Left ventricle myocardium inferior (tissue), 1 donor: ENCODE results near the gene RUBCNL. TPM values are rescaled to one million over a fixed set of nuclear protein-coding genes. Genes with fewer than 3 reads are reported as not detected.
A peak's percentile ranks its signal among the peaks of the same experiment; 100 is the strongest.

Experiments used
- DNase-seq: peaks from one replicate; pipeline ENCODE4 v3.0.0-alpha.2; 2020
- H3K27ac ChIP-seq: fragments of 200-600 bp; replicated peaks from 2 replicates; pipeline ENCODE4 v1.8.0; 2021
- H3K27me3 ChIP-seq: fragments of 200-600 bp; 2 replicates; pipeline ENCODE4 v1.8.0; 2021; ENCODE audit warnings: low read depth
- H3K36me3 ChIP-seq: fragments of 200-600 bp; 2 replicates; pipeline ENCODE4 v1.8.0; 2021
- H3K4me1 ChIP-seq: fragments of 200-600 bp; 2 replicates; pipeline ENCODE4 v1.8.0; 2021
- H3K4me3 ChIP-seq: fragments of 200-600 bp; 2 replicates; pipeline ENCODE4 v1.8.0; 2021; ENCODE audit warnings: mild to moderate bottlenecking, moderate library complexity
- H3K9me3 ChIP-seq: fragments of 200-600 bp; replicated peaks from 2 replicates; pipeline ENCODE4 v1.8.0; 2021
- intact Hi-C: fragments of 100-400 bp; cut with micrococcal nuclease; formaldehyde crosslinking; loops from one replicate; pipeline ENCODE4 v1.11.0; 2022
- total RNA-seq: library from RNA; stranded (reverse); fragmentation: NEBNext Ultra II Directional; extraction: Animal tissue kit (Norgen Biotek cat#: 25700); gene quantifications from one replicate; pipeline ENCODE4 v1.2.1, GENCODE V29; 2021
- TF ChIP-seq, protein P1 (sequence below): fragments of 200-600 bp; IDR thresholded peaks from 2 replicates; pipeline ENCODE4 v1.8.0; 2021; ENCODE audit warnings: antibody characterized with exemption, mild to moderate bottlenecking, borderline replicate concordance
- donor health status: DM: no; HTN: yes; CAD: no; lungs with severe emphysema.

RUBCNL gene
- total RNA-seq, 1 donor from 2014 or later = 0.38 TPM

DNA sequence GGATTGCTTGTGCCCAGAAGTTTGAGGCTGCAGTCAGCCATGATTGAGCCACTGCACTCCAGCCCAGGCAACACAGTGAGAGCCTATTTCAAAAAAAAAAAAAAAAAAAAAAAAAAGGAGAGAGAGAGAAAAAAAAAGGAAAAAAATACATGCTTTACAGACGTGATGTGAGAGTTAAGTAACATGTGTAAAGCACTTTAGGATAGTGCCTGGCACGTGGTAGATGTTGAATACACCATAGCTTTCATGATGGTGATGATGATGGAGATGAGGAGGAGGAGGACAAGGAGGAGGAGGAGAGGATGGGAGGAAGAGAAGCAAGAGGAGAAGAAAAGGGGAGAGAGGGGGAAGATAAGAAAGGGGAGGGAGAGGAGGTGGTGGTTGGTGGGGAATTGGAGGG, 15.1 kb upstream of the RUBCNL start:
- peaks cover 30% of the 10 kb centered on the region for H3K27me3 ChIP-seq
- no peak overlapping the region for H3K27ac ChIP-seq
- H3K9me3 ChIP-seq = no peaks in the 10 kb centered on the region
- TF ChIP-seq, protein P1, sequence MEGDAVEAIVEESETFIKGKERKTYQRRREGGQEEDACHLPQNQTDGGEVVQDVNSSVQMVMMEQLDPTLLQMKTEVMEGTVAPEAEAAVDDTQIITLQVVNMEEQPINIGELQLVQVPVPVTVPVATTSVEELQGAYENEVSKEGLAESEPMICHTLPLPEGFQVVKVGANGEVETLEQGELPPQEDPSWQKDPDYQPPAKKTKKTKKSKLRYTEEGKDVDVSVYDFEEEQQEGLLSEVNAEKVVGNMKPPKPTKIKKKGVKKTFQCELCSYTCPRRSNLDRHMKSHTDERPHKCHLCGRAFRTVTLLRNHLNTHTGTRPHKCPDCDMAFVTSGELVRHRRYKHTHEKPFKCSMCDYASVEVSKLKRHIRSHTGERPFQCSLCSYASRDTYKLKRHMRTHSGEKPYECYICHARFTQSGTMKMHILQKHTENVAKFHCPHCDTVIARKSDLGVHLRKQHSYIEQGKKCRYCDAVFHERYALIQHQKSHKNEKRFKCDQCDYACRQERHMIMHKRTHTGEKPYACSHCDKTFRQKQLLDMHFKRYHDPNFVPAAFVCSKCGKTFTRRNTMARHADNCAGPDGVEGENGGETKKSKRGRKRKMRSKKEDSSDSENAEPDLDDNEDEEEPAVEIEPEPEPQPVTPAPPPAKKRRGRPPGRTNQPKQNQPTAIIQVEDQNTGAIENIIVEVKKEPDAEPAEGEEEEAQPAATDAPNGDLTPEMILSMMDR = no peak
- DNase-seq = no peak
- H3K36me3 ChIP-seq = no peaks in the 10 kb centered on the region
- intact Hi-C loops = no loop called here
- no peaks in the 10 kb centered on the region for H3K4me1 ChIP-seq
- no peak overlapping the region for H3K4me3 ChIP-seq

GRCh38 chr13:46401432-46401831, 14.4 kb upstream of the RUBCNL start:
- no peak for DNase-seq
- no peak overlapping the region for H3K27ac ChIP-seq
- intact Hi-C loops = no loop called here
- TF ChIP-seq, protein P1 = no peak
- H3K4me1 ChIP-seq = no peaks in the 10 kb centered on the region
- H3K4me3 ChIP-seq = no peak overlapping the region
- H3K9me3 ChIP-seq = no peaks in the 10 kb centered on the region
- peaks cover 30% of the 10 kb centered on the region for H3K27me3 ChIP-seq
- H3K36me3 ChIP-seq = no peaks in the 10 kb centered on the region

DNA sequence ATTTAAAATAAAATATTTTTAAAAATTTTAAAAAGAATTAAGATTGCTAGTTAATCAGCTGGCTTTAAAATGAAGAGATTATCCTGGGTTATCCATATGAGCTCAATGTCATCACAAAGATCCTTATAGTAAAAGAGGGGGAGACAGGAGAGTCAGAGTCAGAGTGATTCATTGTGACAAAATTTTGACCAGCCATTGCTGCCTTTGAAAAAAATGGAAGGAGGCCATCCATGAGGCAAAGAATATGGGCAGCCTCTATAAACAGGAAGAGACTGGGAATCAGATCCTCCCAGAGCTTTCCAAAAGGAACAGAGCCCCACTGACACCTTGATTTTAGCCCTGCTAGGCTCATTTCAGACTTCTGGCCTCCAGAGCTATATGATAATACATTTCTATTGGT, 9.3 kb upstream of the RUBCNL start:
- Histone ChIP-seq H3K27ac (no peak overlapping the region), H3K27me3 (peaks cover 44% of the 10 kb centered on the region), H3K9me3 (no peaks in the 10 kb centered on the region), H3K36me3 (no peaks in the 10 kb centered on the region), H3K4me1 (no peaks in the 10 kb centered on the region), H3K4me3 (no peak overlapping the region)
- DNase-seq = no peak
- intact Hi-C loops = no loop called here
- TF ChIP-seq, protein P1 = no peak

DNA sequence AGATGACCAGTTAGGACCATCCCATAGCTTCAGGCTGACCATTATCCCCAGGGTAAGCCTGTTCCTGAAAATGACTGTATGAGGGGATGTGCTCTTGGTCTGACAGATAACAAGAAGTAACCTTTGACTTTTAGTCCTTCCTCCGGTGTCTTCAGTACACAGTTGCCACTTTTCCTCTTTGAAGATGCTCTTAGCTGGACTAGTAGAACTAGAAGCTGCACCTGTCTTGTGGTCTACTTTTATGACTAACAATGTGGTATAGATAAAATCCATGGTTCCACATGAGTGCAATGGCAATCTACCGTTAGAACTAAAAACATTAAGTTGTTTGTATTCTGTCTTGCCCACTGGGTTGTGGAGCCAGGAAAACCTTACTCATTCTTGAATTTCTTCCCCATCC, 5.9 kb upstream of the RUBCNL start:
- no peaks in the 10 kb centered on the region for H3K36me3 ChIP-seq
- peaks cover 54% of the 10 kb centered on the region for H3K27me3 ChIP-seq
- no peaks in the 10 kb centered on the region for H3K4me1 ChIP-seq
- H3K4me3 ChIP-seq = no peak overlapping the region
- no peak for DNase-seq
- no peaks in the 10 kb centered on the region for H3K9me3 ChIP-seq
- intact Hi-C loops = no loop called here
- no peak overlapping the region for H3K27ac ChIP-seq
- TF ChIP-seq, protein P1 = no peak

- H3K27ac ChIP-seq = peak overlapping the region; percentile 33
Observed at GRCh38 chr13:46389457-46390451, 2.7 kb upstream of the RUBCNL start.

More at GRCh38 chr13:46389457-46390451, 2.7 kb upstream of the RUBCNL start:
- Histone ChIP-seq H3K27me3 (peaks cover 85% of the 10 kb centered on the region), H3K9me3 (no peaks in the 10 kb centered on the region), H3K4me3 (no peak overlapping the region), H3K36me3 (no peaks in the 10 kb centered on the region), H3K4me1 (peaks cover 13% of the 10 kb centered on the region)
- DNase-seq = peak; percentile 18
- TF ChIP-seq, protein P1 = no peak
- intact Hi-C loops = no loop called here
